Mucosa of rectum (tissue), 2 donors: ENCODE data around the gene TMEM260.
A peak's percentile ranks its signal among the peaks of the same experiment; 100 is the strongest.

Experiments used
- H3K27ac ChIP-seq, 2 donors: one replicate each; pipeline ENCODE4 v1.7.0; 2013; ENCODE audit warnings: inconsistent platforms in 2 of 2, low read depth in 2 of 2, low read length in 2 of 2
- H3K27me3 ChIP-seq, 2 donors: one replicate each; pipeline ENCODE4 v1.7.0; 2013; ENCODE audit warnings: low read length in 2 of 2; ENCODE audit not compliant: control insufficient read depth in 2 of 2, insufficient read depth in 2 of 2
- H3K36me3 ChIP-seq, 2 donors: one replicate each; pipeline ENCODE4 v1.7.0; 2013; ENCODE audit warnings: low read length in 2 of 2; ENCODE audit not compliant: control insufficient read depth in 2 of 2, insufficient read depth in 2 of 2
- H3K4me1 ChIP-seq, 2 donors: one replicate each; pipeline ENCODE4 v1.7.0; 2013; ENCODE audit warnings: low read length in 2 of 2, mild to moderate bottlenecking in 1 of 2; ENCODE audit not compliant: control insufficient read depth in 2 of 2, insufficient read depth in 2 of 2
- H3K4me3 ChIP-seq, 2 donors: one replicate each; pipeline ENCODE4 v1.7.0; 2013; ENCODE audit warnings: low read length in 2 of 2
- H3K9ac ChIP-seq, 2 donors: one replicate each; pipeline ENCODE4 v1.7.0; 2013; ENCODE audit warnings: low read length in 2 of 2, low read depth in 1 of 2, mild to moderate bottlenecking in 1 of 2
- H3K9me3 ChIP-seq, 2 donors: one replicate each; pipeline ENCODE4 v1.7.0; 2013; ENCODE audit warnings: low read length in 2 of 2; ENCODE audit not compliant: control insufficient read depth in 2 of 2
- donor health status: healthy.
- donor health status: Normal muscosa, but diverticular disease.

TMEM260 gene

GRCh38 chr14:56579345-56580220 is at the start of gene TMEM260:
Gene TMEM260 (plus strand): TSS chr14:56579798. CDS start chr14:56579915, 117 bp downstream.
- Histone ChIP-seq H3K36me3 (no peaks in the 10 kb centered on the region), H3K9ac (peak within 1 kb of the TSS; percentile 95 to 97), H3K4me3 (peak within 1 kb of the TSS; percentile 96 to 98), H3K27me3 (peaks cover 0 to 2% of the 10 kb centered on the region in 2 donors), H3K9me3 (no peaks in the 10 kb centered on the region), H3K27ac (peak within 1 kb of the TSS; percentile 78 to 86), H3K4me1 (peaks cover 8% of the 10 kb centered on the region in 2 donors)

- peaks cover 0 to 3% of the 10 kb centered on the region in 2 donors for H3K27me3 ChIP-seq
- peaks cover 0 to 2% of the 10 kb centered on the region in 2 donors for H3K4me1 ChIP-seq
- H3K4me3 ChIP-seq = no peak overlapping the region
- no peaks in the 10 kb centered on the region for H3K9me3 ChIP-seq
- no peak overlapping the region for H3K27ac ChIP-seq
- no peaks in the 10 kb centered on the region for H3K36me3 ChIP-seq
- no peak overlapping the region for H3K9ac ChIP-seq
Measured at GRCh38 chr14:56532546-56532945, 47.1 kb upstream of the TMEM260 start.

- no peaks in the 10 kb centered on the region for H3K9me3 ChIP-seq
- no peak overlapping the region for H3K9ac ChIP-seq
- H3K4me3 ChIP-seq = no peak overlapping the region
- H3K27ac ChIP-seq = no peak overlapping the region
- peaks cover 0 to 2% of the 10 kb centered on the region in 2 donors for H3K4me1 ChIP-seq
- peaks cover 0 to 3% of the 10 kb centered on the region in 2 donors for H3K27me3 ChIP-seq
- no peaks in the 10 kb centered on the region for H3K36me3 ChIP-seq
Measured at GRCh38 chr14:56534656-56535055, 44.9 kb upstream of the TMEM260 start.

- H3K27ac ChIP-seq = no peak overlapping the region
- H3K9me3 ChIP-seq = no peaks in the 10 kb centered on the region
- no peaks in the 10 kb centered on the region for H3K36me3 ChIP-seq
- H3K9ac ChIP-seq = no peak overlapping the region
- no peak overlapping the region for H3K4me3 ChIP-seq
- no peaks in the 10 kb centered on the region for H3K27me3 ChIP-seq
- no peaks in the 10 kb centered on the region for H3K4me1 ChIP-seq
Measured at GRCh38 chr14:56539862-56540261, 39.7 kb upstream of the TMEM260 start.

- no peak overlapping the region for H3K4me3 ChIP-seq
- no peaks in the 10 kb centered on the region for H3K4me1 ChIP-seq
- H3K36me3 ChIP-seq = no peaks in the 10 kb centered on the region
- no peak overlapping the region for H3K27ac ChIP-seq
- no peaks in the 10 kb centered on the region for H3K27me3 ChIP-seq
- no peaks in the 10 kb centered on the region for H3K9me3 ChIP-seq
- no peak overlapping the region for H3K9ac ChIP-seq
Measured at GRCh38 chr14:56543436-56543835, 36.2 kb upstream of the TMEM260 start.

GRCh38 chr14:56549721-56550120 is 29.9 kb upstream of the TMEM260 start:
- H3K9ac ChIP-seq = no peak overlapping the region
- H3K27me3 ChIP-seq = peaks cover 0 to 6% of the 10 kb centered on the region in 2 donors
- H3K27ac ChIP-seq = no peak overlapping the region
- no peaks in the 10 kb centered on the region for H3K36me3 ChIP-seq
- no peak overlapping the region for H3K4me3 ChIP-seq
- H3K4me1 ChIP-seq = no peaks in the 10 kb centered on the region
- no peaks in the 10 kb centered on the region for H3K9me3 ChIP-seq

GRCh38 chr14:56552615-56553014 is 27.0 kb upstream of the TMEM260 start:
- no peak overlapping the region for H3K4me3 ChIP-seq
- H3K27ac ChIP-seq = no peak overlapping the region
- H3K27me3 ChIP-seq = peaks cover 0 to 6% of the 10 kb centered on the region in 2 donors
- no peak overlapping the region for H3K9ac ChIP-seq
- no peaks in the 10 kb centered on the region for H3K4me1 ChIP-seq
- no peaks in the 10 kb centered on the region for H3K36me3 ChIP-seq
- H3K9me3 ChIP-seq = no peaks in the 10 kb centered on the region

GRCh38 chr14:56554301-56554700 is 25.3 kb upstream of the TMEM260 start:
- Histone ChIP-seq H3K4me3 (no peak overlapping the region), H3K27me3 (peaks cover 0 to 6% of the 10 kb centered on the region in 2 donors), H3K9me3 (no peaks in the 10 kb centered on the region), H3K27ac (no peak overlapping the region), H3K4me1 (no peaks in the 10 kb centered on the region), H3K9ac (no peak overlapping the region), H3K36me3 (no peaks in the 10 kb centered on the region)

- no peaks in the 10 kb centered on the region for H3K9me3 ChIP-seq
- H3K4me3 ChIP-seq = no peak overlapping the region
- no peaks in the 10 kb centered on the region for H3K4me1 ChIP-seq
- H3K27ac ChIP-seq = no peak overlapping the region
- no peak overlapping the region for H3K9ac ChIP-seq
- peaks cover 0 to 7% of the 10 kb centered on the region in 2 donors for H3K27me3 ChIP-seq
- no peaks in the 10 kb centered on the region for H3K36me3 ChIP-seq
Measured at GRCh38 chr14:56555921-56556570, 23.6 kb upstream of the TMEM260 start.

GRCh38 chr14:56559182-56559581 is 20.4 kb upstream of the TMEM260 start:
- H3K9ac ChIP-seq = no peak overlapping the region
- peaks cover 0 to 1% of the 10 kb centered on the region in 2 donors for H3K27me3 ChIP-seq
- H3K9me3 ChIP-seq = no peaks in the 10 kb centered on the region
- no peak overlapping the region for H3K27ac ChIP-seq
- H3K4me3 ChIP-seq = no peak overlapping the region
- H3K4me1 ChIP-seq = no peaks in the 10 kb centered on the region
- H3K36me3 ChIP-seq = no peaks in the 10 kb centered on the region
